Measurements from ENCODE around the gene GPR162. TPM values are rescaled to one million over a fixed set of nuclear protein-coding genes. Genes with fewer than 3 reads are reported as not detected.
"Not testable (repeated sequence)": the region's sequence is repeated elsewhere in the genome, so short reads cannot be mapped to it uniquely, and the experiment has no call there.

The GPR162 gene
- polyA plus RNA-seq, 1 donor, result 16.8 TPM

DNA sequence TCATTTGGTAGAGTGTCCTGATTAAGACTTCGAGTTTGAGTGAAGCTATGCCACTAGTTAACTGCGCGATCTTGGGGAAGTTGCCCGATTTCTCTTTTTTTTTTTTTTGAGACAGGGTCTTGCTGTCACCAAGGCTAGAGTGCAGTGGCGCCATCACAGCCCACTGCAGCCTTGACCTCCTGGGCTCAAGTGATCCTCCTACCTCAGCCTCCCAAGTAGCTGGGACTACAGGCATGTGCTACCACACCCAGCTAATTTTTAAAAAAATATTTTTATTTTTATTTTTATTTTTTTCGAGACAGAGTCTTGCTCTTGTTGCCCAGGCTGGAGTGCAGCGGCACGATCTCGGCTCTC is 52.4 kb downstream of the GPR162 start:
- DNase-seq (ENCODE audit: low read depth), result not testable (repeated sequence)

Other genes with a start within 250 kb of the GPR162 start
- gene CHD4, start 214.4 kb upstream of the GPR162 start, polyA plus RNA-seq (ENCODE audit: insufficient read length), result 158 TPM
- gene LPAR5, start 185.9 kb upstream of the GPR162 start, polyA plus RNA-seq (ENCODE audit: insufficient read length), result 1.1 TPM
- 2.0 TPM for gene ACRBP, start 174.4 kb upstream of the GPR162 start, polyA plus RNA-seq (ENCODE audit: insufficient read length)
- 46.6 TPM for gene ING4, start 158.7 kb upstream of the GPR162 start, polyA plus RNA-seq (ENCODE audit: insufficient read length)
- 47.0 TPM for gene ZNF384, start 132.4 kb upstream of the GPR162 start, polyA plus RNA-seq (ENCODE audit: insufficient read length)
- 3.2 TPM for gene PIANP, start 121.0 kb upstream of the GPR162 start, polyA plus RNA-seq (ENCODE audit: insufficient read length)
- 63.3 TPM for gene COPS7A, start 97.8 kb upstream of the GPR162 start, polyA plus RNA-seq (ENCODE audit: insufficient read length)
- gene MLF2, start 68.7 kb upstream of the GPR162 start, polyA plus RNA-seq (ENCODE audit: insufficient read length), result 130 TPM
- gene PTMS, start 55.5 kb upstream of the GPR162 start, polyA plus RNA-seq (ENCODE audit: insufficient read length), result 373 TPM
- 0.70 TPM for gene LAG3, start 49.3 kb upstream of the GPR162 start, polyA plus RNA-seq (ENCODE audit: insufficient read length)
- gene CD4, start 32.3 kb upstream of the GPR162 start, polyA plus RNA-seq (ENCODE audit: insufficient read length), result 5.6 TPM
- 40.3 TPM for gene P3H3, start 6.6 kb downstream of the GPR162 start, polyA plus RNA-seq (ENCODE audit: insufficient read length)
- 32.4 TPM for gene GNB3, start 19.1 kb downstream of the GPR162 start, polyA plus RNA-seq (ENCODE audit: insufficient read length)
- 17.5 TPM for gene CDCA3, start 29.5 kb downstream of the GPR162 start, polyA plus RNA-seq (ENCODE audit: insufficient read length)
- 62.2 TPM for gene USP5, start 30.3 kb downstream of the GPR162 start, polyA plus RNA-seq (ENCODE audit: insufficient read length)
- 1,115 TPM for gene TPI1, start 45.7 kb downstream of the GPR162 start, polyA plus RNA-seq (ENCODE audit: insufficient read length)
- 8.9 TPM for gene SPSB2, start 51.5 kb downstream of the GPR162 start, polyA plus RNA-seq (ENCODE audit: insufficient read length)
- gene LRRC23, start 83.0 kb downstream of the GPR162 start, polyA plus RNA-seq (ENCODE audit: insufficient read length), result 10.5 TPM
- 6.1 TPM for gene ENO2, start 92.8 kb downstream of the GPR162 start, polyA plus RNA-seq (ENCODE audit: insufficient read length)
- gene ATN1, start 106.1 kb downstream of the GPR162 start, polyA plus RNA-seq (ENCODE audit: insufficient read length), result 70.4 TPM
- not detected for gene RNU7-1, start 122.0 kb downstream of the GPR162 start, polyA plus RNA-seq (ENCODE audit: insufficient read length)
- 155 TPM for gene C12orf57, start 122.2 kb downstream of the GPR162 start, polyA plus RNA-seq (ENCODE audit: insufficient read length)
- 5.0 TPM for gene PTPN6, start 129.5 kb downstream of the GPR162 start, polyA plus RNA-seq (ENCODE audit: insufficient read length)
- gene PHB2, start 148.8 kb downstream of the GPR162 start, polyA plus RNA-seq (ENCODE audit: insufficient read length), result 304 TPM
- 28.8 TPM for gene EMG1, start 149.1 kb downstream of the GPR162 start, polyA plus RNA-seq (ENCODE audit: insufficient read length)
- gene LPCAT3, start 196.7 kb downstream of the GPR162 start, polyA plus RNA-seq (ENCODE audit: insufficient read length), result 20.1 TPM
- 66.4 TPM for gene C1S, start 238.9 kb downstream of the GPR162 start, polyA plus RNA-seq (ENCODE audit: insufficient read length)